GM23338 (cell line): ENCODE data around the gene PLEKHA7.

Experiments used
- EZH2 ChIP-seq: fragments of 200-600 bp; sonication (generic); IDR thresholded peaks from one replicate; pipeline ENCODE4 v1.8.0; 2017; ENCODE audit warnings: antibody characterized with exemption, mild to moderate bottlenecking, low read depth; ENCODE audit not compliant: unreplicated experiment
- ZNF331 ChIP-seq: fragments of 250-450 bp; sonication (Bioruptor Pico); IDR thresholded peaks from 2 replicates; pipeline ENCODE4 v1.5.0; 2020; ENCODE audit warnings: low read depth, mild to moderate bottlenecking, moderate library complexity
- TF ChIP-seq, protein P1 (sequence below), 2 experiments: fragments of 200-600 bp in 1 of 2; sonication (generic) in 1 of 2; conservative IDR thresholded peaks; 2 replicates each; pipeline versions ENCODE4 v1.5.1 to v1.6.1; 2016 to 2017; ENCODE audit warnings: antibody characterized with exemption in 2 of 2, low read depth in 2 of 2, mild to moderate bottlenecking in 2 of 2, moderate library complexity in 1 of 2

DNA sequence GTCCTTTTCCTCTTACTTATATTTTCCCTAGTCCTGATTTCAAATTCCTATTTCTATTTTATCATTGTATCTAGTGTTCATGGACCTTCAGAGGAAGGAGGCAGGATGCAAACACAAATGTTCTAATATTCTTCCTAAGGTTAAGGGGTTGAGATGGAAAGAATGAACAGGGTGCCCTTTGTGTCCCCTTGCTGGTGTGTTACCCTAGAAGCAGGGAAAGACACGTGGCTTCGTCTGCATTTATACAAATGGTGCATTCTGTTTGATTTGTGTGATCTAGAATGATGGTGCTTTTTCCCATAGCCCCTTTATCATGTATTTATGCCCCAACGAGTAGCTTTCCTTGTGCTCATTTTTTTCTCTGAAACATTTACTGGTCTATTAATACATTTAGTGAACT, 76.2 kb downstream of the PLEKHA7 start:
- TF ChIP-seq, protein P1, sequence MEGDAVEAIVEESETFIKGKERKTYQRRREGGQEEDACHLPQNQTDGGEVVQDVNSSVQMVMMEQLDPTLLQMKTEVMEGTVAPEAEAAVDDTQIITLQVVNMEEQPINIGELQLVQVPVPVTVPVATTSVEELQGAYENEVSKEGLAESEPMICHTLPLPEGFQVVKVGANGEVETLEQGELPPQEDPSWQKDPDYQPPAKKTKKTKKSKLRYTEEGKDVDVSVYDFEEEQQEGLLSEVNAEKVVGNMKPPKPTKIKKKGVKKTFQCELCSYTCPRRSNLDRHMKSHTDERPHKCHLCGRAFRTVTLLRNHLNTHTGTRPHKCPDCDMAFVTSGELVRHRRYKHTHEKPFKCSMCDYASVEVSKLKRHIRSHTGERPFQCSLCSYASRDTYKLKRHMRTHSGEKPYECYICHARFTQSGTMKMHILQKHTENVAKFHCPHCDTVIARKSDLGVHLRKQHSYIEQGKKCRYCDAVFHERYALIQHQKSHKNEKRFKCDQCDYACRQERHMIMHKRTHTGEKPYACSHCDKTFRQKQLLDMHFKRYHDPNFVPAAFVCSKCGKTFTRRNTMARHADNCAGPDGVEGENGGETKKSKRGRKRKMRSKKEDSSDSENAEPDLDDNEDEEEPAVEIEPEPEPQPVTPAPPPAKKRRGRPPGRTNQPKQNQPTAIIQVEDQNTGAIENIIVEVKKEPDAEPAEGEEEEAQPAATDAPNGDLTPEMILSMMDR (conservative IDR thresholded peaks at IDR 0.05; ENCODE audit: low read depth in 2 of 2), result no peak
- TF ChIP-seq EZH2 (no peak), ZNF331 (no peak)
